Measurements from ENCODE around the gene SETBP1.

The SETBP1 gene

GRCh38 chr18:44987371-44987770 lies 306.7 kb downstream of the SETBP1 start:
- H3K4me3 ChIP-seq (ENCODE audit: insufficient read depth in 1 of 2, low read depth in 1 of 2, low read length in 2 of 2): no peak overlapping the region
- no peak overlapping the region for H3K14ac ChIP-seq (ENCODE audit: low read length in 2 of 2)
- H3K27me3 ChIP-seq (ENCODE audit: control insufficient read depth in 1 of 2, insufficient read depth in 1 of 2, low read length in 2 of 2): no peaks in the 10 kb centered on the region
- no peak overlapping the region for H4K8ac ChIP-seq (ENCODE audit: low read length)
- no peak overlapping the region for H3K27ac ChIP-seq (ENCODE audit: low read length, poor library complexity, severe bottlenecking)
- H2BK120ac ChIP-seq (ENCODE audit: low read depth, low read length): no peak overlapping the region
- H4K91ac ChIP-seq (ENCODE audit: low read length): no peak overlapping the region
- no peak overlapping the region for H2BK15ac ChIP-seq (ENCODE audit: low read depth, poor library complexity, severe bottlenecking)
- no peak overlapping the region for H3K9ac ChIP-seq (ENCODE audit: low read length)
- no peaks in the 10 kb centered on the region for H3K36me3 ChIP-seq (ENCODE audit: control insufficient read depth in 1 of 2, insufficient read depth in 2 of 2, low read depth in 1 of 2, low read length in 2 of 2)
- H3K4me1 ChIP-seq (ENCODE audit: control insufficient read depth, insufficient read depth, low read depth, low read length): no peaks in the 10 kb centered on the region
- WGBS: 47% methylated on average over 2 of the region's 4 CpGs
- H2AK5ac ChIP-seq (ENCODE audit: low read length, severe bottlenecking): no peak overlapping the region
- H3K79me1 ChIP-seq (replicated peaks; ENCODE audit: low read length, poor library complexity, severe bottlenecking): peaks cover 11% of the 10 kb centered on the region
- H2BK12ac ChIP-seq (ENCODE audit: low read length in 2 of 2): no peak overlapping the region
- no peak overlapping the region for H2AFZ ChIP-seq (ENCODE audit: low read depth, low read length)
- no peak overlapping the region for H3K23ac ChIP-seq (ENCODE audit: low read length in 2 of 2)
- no peak overlapping the region for H3K4me2 ChIP-seq (ENCODE audit: low read length, poor library complexity, severe bottlenecking)
- H3K9me3 ChIP-seq (ENCODE audit: control insufficient read depth, low read length): peaks cover 15% of the 10 kb centered on the region
- no peak for DNase-seq
- no peak overlapping the region for H3K18ac ChIP-seq (ENCODE audit: low read depth in 1 of 2, low read length in 2 of 2)
- H2BK5ac ChIP-seq (ENCODE audit: low read depth, low read length, poor library complexity, severe bottlenecking): no peak overlapping the region
- H3K4ac ChIP-seq (ENCODE audit: low read depth in 1 of 2, low read length in 2 of 2): no peak overlapping the region

GRCh38 chr18:44988821-44989587 lies 308.3 kb downstream of the SETBP1 start:
- no peak overlapping the region for H2BK12ac ChIP-seq (ENCODE audit: low read length in 2 of 2)

GRCh38 chr18:44996261-44996660 lies 315.6 kb downstream of the SETBP1 start:
- no peak overlapping the region for H3K4me3 ChIP-seq (ENCODE audit: insufficient read depth in 1 of 2, low read depth in 1 of 2, low read length in 2 of 2)
- H2BK5ac ChIP-seq (ENCODE audit: low read depth, low read length, poor library complexity, severe bottlenecking): no peak overlapping the region
- H3K36me3 ChIP-seq (ENCODE audit: control insufficient read depth in 1 of 2, insufficient read depth in 2 of 2, low read depth in 1 of 2, low read length in 2 of 2): peaks cover 3% of the 10 kb centered on the region in 2 experiments
- H3K79me1 ChIP-seq (replicated peaks; ENCODE audit: low read length, poor library complexity, severe bottlenecking): peaks cover 2% of the 10 kb centered on the region
- no peaks in the 10 kb centered on the region for H3K27me3 ChIP-seq (ENCODE audit: control insufficient read depth in 1 of 2, insufficient read depth in 1 of 2, low read length in 2 of 2)
- no peaks in the 10 kb centered on the region for H3K4me1 ChIP-seq (ENCODE audit: control insufficient read depth, insufficient read depth, low read depth, low read length)
- no peak overlapping the region for H3K4ac ChIP-seq (ENCODE audit: low read depth in 1 of 2, low read length in 2 of 2)
- H3K9me3 ChIP-seq (ENCODE audit: control insufficient read depth, low read length): peaks cover 5% of the 10 kb centered on the region
- no peak overlapping the region for H2BK15ac ChIP-seq (ENCODE audit: low read depth, poor library complexity, severe bottlenecking)
- H3K27ac ChIP-seq (ENCODE audit: low read length, poor library complexity, severe bottlenecking): no peak overlapping the region
- no peak overlapping the region for H3K9ac ChIP-seq (ENCODE audit: low read length)
- no peak overlapping the region for H4K8ac ChIP-seq (ENCODE audit: low read length)
- no peak for DNase-seq
- H3K14ac ChIP-seq (ENCODE audit: low read length in 2 of 2): no peak overlapping the region
- H3K23ac ChIP-seq (ENCODE audit: low read length in 2 of 2): no peak overlapping the region
- H2AK5ac ChIP-seq (ENCODE audit: low read length, severe bottlenecking): no peak overlapping the region
- no peak overlapping the region for H3K18ac ChIP-seq (ENCODE audit: low read depth in 1 of 2, low read length in 2 of 2)
- no peak overlapping the region for H3K4me2 ChIP-seq (ENCODE audit: low read length, poor library complexity, severe bottlenecking)
- H2BK12ac ChIP-seq (ENCODE audit: low read length in 2 of 2): no peak overlapping the region
- H2BK120ac ChIP-seq (ENCODE audit: low read depth, low read length): no peak overlapping the region
- no peak overlapping the region for H4K91ac ChIP-seq (ENCODE audit: low read length)
- no peak overlapping the region for H2AFZ ChIP-seq (ENCODE audit: low read depth, low read length)
- WGBS: 53% methylated on average over 2 of the region's 3 CpGs

More at GRCh38 chr18:44988821-44989587, 308.3 kb downstream of the SETBP1 start:
- Histone ChIP-seq H2BK120ac (ENCODE audit: low read depth, low read length) (no peak overlapping the region), H3K4me1 (ENCODE audit: control insufficient read depth, insufficient read depth, low read depth, low read length) (no peaks in the 10 kb centered on the region), H4K91ac (ENCODE audit: low read length) (no peak overlapping the region), H2BK15ac (ENCODE audit: low read depth, poor library complexity, severe bottlenecking) (no peak overlapping the region), H3K27me3 (ENCODE audit: control insufficient read depth in 1 of 2, insufficient read depth in 1 of 2, low read length in 2 of 2) (no peaks in the 10 kb centered on the region), H3K14ac (ENCODE audit: low read length in 2 of 2) (no peak overlapping the region), H2AK5ac (ENCODE audit: low read length, severe bottlenecking) (no peak overlapping the region), H3K36me3 (ENCODE audit: control insufficient read depth in 1 of 2, insufficient read depth in 2 of 2, low read depth in 1 of 2, low read length in 2 of 2) (no peaks in the 10 kb centered on the region), H2AFZ (ENCODE audit: low read depth, low read length) (no peak overlapping the region), H3K4me2 (ENCODE audit: low read length, poor library complexity, severe bottlenecking) (no peak overlapping the region), H3K9me3 (ENCODE audit: control insufficient read depth, low read length) (peaks cover 15% of the 10 kb centered on the region), H3K9ac (ENCODE audit: low read length) (no peak overlapping the region), H3K4ac (ENCODE audit: low read depth in 1 of 2, low read length in 2 of 2) (no peak overlapping the region), H3K23ac (ENCODE audit: low read length in 2 of 2) (no peak overlapping the region), H3K79me1 (replicated peaks; ENCODE audit: low read length, poor library complexity, severe bottlenecking) (peaks cover 2% of the 10 kb centered on the region), H2BK5ac (ENCODE audit: low read depth, low read length, poor library complexity, severe bottlenecking) (no peak overlapping the region), H3K18ac (ENCODE audit: low read depth in 1 of 2, low read length in 2 of 2) (no peak overlapping the region), H3K4me3 (ENCODE audit: insufficient read depth in 1 of 2, low read depth in 1 of 2, low read length in 2 of 2) (no peak overlapping the region), H3K27ac (ENCODE audit: low read length, poor library complexity, severe bottlenecking) (no peak overlapping the region), H4K8ac (ENCODE audit: low read length) (no peak overlapping the region)
- no CpG with 5 or more reads among the region's 1 CpG for WGBS
- DNase-seq: no peak

GRCh38 chr18:44997174-44997573 lies 316.5 kb downstream of the SETBP1 start:
- Histone ChIP-seq H3K4me3 (ENCODE audit: insufficient read depth in 1 of 2, low read depth in 1 of 2, low read length in 2 of 2) (no peak overlapping the region), H4K8ac (ENCODE audit: low read length) (no peak overlapping the region), H3K36me3 (ENCODE audit: control insufficient read depth in 1 of 2, insufficient read depth in 2 of 2, low read depth in 1 of 2, low read length in 2 of 2) (peaks cover 3% of the 10 kb centered on the region in 2 experiments), H3K23ac (ENCODE audit: low read length in 2 of 2) (no peak overlapping the region), H3K4ac (ENCODE audit: low read depth in 1 of 2, low read length in 2 of 2) (no peak overlapping the region), H2BK120ac (ENCODE audit: low read depth, low read length) (no peak overlapping the region), H3K14ac (ENCODE audit: low read length in 2 of 2) (no peak overlapping the region), H2AFZ (ENCODE audit: low read depth, low read length) (no peak overlapping the region), H4K91ac (ENCODE audit: low read length) (no peak overlapping the region), H3K79me1 (replicated peaks; ENCODE audit: low read length, poor library complexity, severe bottlenecking) (peaks cover 2% of the 10 kb centered on the region), H3K27me3 (ENCODE audit: control insufficient read depth in 1 of 2, insufficient read depth in 1 of 2, low read length in 2 of 2) (no peaks in the 10 kb centered on the region), H2BK12ac (ENCODE audit: low read length in 2 of 2) (no peak overlapping the region), H3K27ac (ENCODE audit: low read length, poor library complexity, severe bottlenecking) (no peak overlapping the region), H3K9me3 (ENCODE audit: control insufficient read depth, low read length) (peaks cover 5% of the 10 kb centered on the region), H3K18ac (ENCODE audit: low read depth in 1 of 2, low read length in 2 of 2) (no peak overlapping the region), H2BK5ac (ENCODE audit: low read depth, low read length, poor library complexity, severe bottlenecking) (no peak overlapping the region), H2BK15ac (ENCODE audit: low read depth, poor library complexity, severe bottlenecking) (no peak overlapping the region), H2AK5ac (ENCODE audit: low read length, severe bottlenecking) (no peak overlapping the region), H3K4me1 (ENCODE audit: control insufficient read depth, insufficient read depth, low read depth, low read length) (no peaks in the 10 kb centered on the region), H3K9ac (ENCODE audit: low read length) (no peak overlapping the region), H3K4me2 (ENCODE audit: low read length, poor library complexity, severe bottlenecking) (no peak overlapping the region)
- 67% methylated on average over 1 of the region's 2 CpGs for WGBS
- DNase-seq: no peak
